H1 (cell line): ENCODE results near the gene LPP. TPM values are rescaled to one million over a fixed set of nuclear protein-coding genes. Genes with fewer than 3 reads are reported as not detected.

ENCODE experiments used
- JUND ChIP-seq: IDR thresholded peaks from 2 replicates; pipeline ENCODE4 v1.6.1; 2011; ENCODE audit warnings: mild to moderate bottlenecking, improper control_type of control experiment, low read length
- polyA plus RNA-seq, 7 experiments: library from polyadenylated mRNA; depleted of rRNA in 3 of 7; stranded (reverse) in 5 of 7; unstranded in 2 of 7; fragments of >200 nt in 5 of 7; fragments of 200-250 nt in 2 of 7; gene quantifications; 1 replicate in 5 of 7; 2 replicates in 1 of 7; 4 replicates in 1 of 7; pipeline versions ENCODE4 v1.2.1 to v1.2.3, GENCODE V29; 2011 to 2013; ENCODE audit warnings: missing spikeins in 2 of 7, mixed read lengths in 2 of 7
- total RNA-seq: library from RNA; stranded (reverse); fragmentation: NEBNext Ultra II Directional; extraction: Animal tissue kit (Norgen Biotek cat#: 25700); gene quantifications from 2 replicates; pipeline ENCODE4 v1.2.1, GENCODE V29; 2021
- TF ChIP-seq, protein P1 (sequence below), 3 experiments: IDR thresholded peaks; 1 replicate in 2 of 3; 2 replicates in 1 of 3; pipeline versions ENCODE4 v1.5.1 to v1.6.1; 2011; ENCODE audit warnings: low read length in 3 of 3, mild to moderate bottlenecking in 3 of 3, inconsistent platforms in 2 of 3, low read depth in 1 of 3, moderate library complexity in 1 of 3; ENCODE audit not compliant: insufficient read depth in 1 of 3; ENCODE audit errors: control extremely low read depth in 1 of 3
- TF ChIP-seq, protein P2 (sequence below): IDR thresholded peaks from 2 replicates; pipeline ENCODE4 v1.6.1; 2012; ENCODE audit warnings: low read length, inconsistent platforms

The LPP gene
- total and polyA plus RNA-seq, 2 of the 8 experiments (the other 6 are each of a cell fraction or from before 2014, with no cell fraction given), result 10.0 to 53.3 TPM

DNA sequence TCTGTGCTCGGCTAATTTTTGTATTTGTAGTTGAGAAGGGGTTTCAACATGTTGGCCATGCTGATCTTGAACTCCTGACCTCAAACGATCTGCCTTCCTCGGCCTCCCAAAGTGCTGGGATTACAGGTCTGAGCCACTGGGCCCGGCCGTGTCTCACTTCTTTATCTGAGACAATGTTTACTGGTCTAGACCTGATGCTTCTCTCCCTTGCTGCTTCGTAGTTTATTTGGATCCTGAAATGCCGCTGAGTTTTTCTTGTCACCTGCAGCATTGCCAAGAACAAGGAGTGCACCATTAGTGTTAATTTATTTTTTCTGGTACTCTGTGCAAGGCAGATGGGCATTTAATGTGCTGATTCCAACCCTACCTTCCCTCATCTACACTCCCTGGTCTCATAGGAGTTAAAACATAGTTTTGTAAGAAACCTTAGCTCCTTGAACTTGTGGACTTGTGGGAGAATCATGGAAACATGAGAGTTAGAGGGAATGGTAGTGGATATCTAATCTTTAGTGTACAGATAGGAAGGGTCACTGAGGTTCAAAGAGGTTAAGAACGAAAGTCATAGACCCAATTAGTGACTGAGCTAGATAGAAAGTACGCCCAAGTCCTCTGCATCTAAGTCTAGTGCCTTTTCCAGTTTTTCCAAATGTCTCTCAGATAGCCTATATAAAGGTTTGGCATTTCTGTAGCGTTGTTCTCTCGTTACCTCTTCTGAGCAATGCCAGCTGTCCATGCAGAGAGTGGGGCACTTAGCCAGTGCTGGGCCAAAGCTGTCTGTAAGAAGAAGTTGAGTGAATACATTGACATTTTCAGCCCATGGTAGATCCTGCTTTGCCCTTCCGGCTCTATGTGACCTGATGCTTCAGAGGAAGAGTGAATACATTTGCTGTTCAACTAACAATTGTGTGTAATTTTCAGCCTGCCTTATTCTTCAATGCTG lies 244.1 kb downstream of the LPP start (continued):
- TF ChIP-seq, protein P1, sequence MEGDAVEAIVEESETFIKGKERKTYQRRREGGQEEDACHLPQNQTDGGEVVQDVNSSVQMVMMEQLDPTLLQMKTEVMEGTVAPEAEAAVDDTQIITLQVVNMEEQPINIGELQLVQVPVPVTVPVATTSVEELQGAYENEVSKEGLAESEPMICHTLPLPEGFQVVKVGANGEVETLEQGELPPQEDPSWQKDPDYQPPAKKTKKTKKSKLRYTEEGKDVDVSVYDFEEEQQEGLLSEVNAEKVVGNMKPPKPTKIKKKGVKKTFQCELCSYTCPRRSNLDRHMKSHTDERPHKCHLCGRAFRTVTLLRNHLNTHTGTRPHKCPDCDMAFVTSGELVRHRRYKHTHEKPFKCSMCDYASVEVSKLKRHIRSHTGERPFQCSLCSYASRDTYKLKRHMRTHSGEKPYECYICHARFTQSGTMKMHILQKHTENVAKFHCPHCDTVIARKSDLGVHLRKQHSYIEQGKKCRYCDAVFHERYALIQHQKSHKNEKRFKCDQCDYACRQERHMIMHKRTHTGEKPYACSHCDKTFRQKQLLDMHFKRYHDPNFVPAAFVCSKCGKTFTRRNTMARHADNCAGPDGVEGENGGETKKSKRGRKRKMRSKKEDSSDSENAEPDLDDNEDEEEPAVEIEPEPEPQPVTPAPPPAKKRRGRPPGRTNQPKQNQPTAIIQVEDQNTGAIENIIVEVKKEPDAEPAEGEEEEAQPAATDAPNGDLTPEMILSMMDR (IDR thresholded peaks at IDR 0.05; ENCODE audit: control extremely low read depth in 1 of 3, insufficient read depth in 1 of 3, low read depth in 1 of 3, low read length in 3 of 3), result no peak
- TF ChIP-seq, protein P2, sequence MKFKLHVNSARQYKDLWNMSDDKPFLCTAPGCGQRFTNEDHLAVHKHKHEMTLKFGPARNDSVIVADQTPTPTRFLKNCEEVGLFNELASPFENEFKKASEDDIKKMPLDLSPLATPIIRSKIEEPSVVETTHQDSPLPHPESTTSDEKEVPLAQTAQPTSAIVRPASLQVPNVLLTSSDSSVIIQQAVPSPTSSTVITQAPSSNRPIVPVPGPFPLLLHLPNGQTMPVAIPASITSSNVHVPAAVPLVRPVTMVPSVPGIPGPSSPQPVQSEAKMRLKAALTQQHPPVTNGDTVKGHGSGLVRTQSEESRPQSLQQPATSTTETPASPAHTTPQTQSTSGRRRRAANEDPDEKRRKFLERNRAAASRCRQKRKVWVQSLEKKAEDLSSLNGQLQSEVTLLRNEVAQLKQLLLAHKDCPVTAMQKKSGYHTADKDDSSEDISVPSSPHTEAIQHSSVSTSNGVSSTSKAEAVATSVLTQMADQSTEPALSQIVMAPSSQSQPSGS, result no peak
- TF ChIP-seq JUND, result no peak
